NCI-H2107 treated with DMSO at 0.1 percent for 48 hours (cell line): Measurements from ENCODE around the gene TSNAX.
"Not testable (repeated sequence)": the region's sequence is repeated elsewhere in the genome, so short reads cannot be mapped to it uniquely, and the experiment has no call there.

Experiments used
- DNase-seq: peaks from one replicate; lab custom pipeline; 2025; ENCODE audit not compliant: unreplicated experiment; lab: John Stamatoyannopoulos, UW

Gene TSNAX, protein sequence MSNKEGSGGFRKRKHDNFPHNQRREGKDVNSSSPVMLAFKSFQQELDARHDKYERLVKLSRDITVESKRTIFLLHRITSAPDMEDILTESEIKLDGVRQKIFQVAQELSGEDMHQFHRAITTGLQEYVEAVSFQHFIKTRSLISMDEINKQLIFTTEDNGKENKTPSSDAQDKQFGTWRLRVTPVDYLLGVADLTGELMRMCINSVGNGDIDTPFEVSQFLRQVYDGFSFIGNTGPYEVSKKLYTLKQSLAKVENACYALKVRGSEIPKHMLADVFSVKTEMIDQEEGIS

DNA sequence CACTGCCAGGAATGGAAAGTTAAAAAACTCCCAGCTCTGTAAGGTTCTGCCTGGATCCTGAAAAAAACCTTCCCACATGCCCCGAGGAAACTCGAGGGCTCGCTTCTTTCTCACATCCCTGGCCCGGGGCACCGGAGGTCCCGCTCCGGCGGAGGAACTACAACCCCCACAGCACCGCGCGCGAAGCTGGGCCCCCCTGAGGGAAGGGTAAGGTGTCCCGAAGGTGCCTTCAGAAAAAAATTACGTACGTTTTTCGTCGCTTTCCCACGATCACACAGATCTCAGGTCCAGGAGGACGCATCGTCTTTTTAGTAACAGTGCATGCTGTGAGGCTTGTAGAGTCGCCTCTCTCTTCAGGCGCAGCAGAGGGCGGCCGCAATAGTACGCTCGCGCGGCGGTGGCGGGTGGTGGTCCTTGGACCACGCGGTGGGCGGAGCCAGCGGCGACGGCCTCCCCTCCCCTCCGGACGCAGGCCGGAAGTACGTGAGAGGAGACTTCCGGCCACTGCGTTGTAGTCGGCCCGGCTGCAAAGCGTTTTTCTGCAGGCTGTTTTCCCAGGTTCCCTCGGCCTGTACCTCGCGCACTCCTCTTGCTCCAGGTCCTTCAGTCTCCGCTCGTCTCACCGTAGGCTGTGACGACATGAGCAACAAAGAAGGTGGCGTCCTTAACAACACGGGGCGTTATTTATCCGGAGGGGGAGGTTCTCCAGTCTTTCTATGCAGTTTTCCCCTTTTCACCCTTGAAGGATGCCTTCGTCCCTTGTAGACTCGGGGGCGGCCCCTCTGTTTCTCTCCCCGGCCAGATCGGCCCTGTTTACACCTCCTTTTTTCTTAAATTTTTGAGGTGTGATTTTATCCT, at the start of gene TSNAX:
Gene TSNAX (plus strand): TSS at position 498 of the 858 bp plus-strand sequence. CDS start 142 bp downstream, at position 640.
- DNase-seq: peak; percentile 80

DNA sequence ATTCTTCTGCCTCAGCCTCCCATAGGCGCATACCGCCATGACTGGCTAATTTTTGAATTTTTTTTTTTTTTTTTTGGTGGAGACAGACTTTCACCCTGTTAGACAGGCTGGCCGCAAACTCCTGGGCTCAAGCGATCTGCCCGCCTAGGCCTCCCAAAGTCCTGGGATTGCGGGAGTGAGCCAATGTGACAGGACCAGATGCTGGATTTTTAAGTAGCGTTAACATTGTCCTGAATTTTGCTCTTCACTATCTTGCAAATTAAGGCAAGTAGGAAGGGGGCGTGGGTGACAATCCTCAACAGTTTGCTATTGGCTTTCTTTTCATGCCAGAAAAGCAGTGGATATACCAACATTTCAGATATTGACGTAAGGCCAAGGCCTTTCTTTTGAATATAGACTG, 49.7 kb upstream of the TSNAX start:
- DNase-seq: no peak

DNA sequence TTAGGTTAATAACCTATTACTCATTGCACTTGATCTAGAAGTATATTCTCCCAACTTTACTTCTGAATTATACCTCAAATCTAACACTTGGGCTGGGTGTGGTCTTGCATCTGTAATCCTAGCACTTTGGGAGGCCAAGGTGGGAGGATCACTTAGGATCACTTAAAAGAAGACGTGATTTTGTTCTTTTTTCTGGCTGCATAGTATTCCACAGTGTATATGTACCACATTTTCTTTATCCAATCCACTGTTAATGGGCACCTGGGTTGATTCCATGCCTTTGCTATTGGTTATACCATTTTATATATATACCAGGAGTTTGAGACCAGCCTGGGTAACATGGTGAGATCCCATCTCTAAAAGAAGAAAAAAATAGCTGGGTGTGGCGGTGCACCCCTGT, 48.5 kb upstream of the TSNAX start:
- no peak for DNase-seq

DNA sequence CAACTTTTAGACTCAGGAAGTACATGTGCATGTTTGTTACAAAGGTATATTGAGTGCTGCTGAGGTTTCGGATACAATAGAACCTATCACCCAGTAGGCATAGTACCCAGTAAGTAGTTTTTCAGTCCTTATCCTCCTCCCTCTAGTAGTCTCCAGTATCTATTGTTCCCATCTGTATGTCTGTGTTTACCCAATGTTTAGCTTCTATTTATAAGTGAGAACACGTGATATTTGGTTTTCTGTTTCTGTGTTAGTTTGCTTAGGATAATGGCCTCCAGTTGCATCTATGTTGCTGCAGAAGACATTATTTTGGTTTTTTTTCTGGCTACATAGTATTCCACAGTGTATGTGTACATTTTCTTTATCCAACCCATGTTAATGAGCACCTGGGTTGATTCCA, 47.2 kb upstream of the TSNAX start:
- no peak for DNase-seq

DNA sequence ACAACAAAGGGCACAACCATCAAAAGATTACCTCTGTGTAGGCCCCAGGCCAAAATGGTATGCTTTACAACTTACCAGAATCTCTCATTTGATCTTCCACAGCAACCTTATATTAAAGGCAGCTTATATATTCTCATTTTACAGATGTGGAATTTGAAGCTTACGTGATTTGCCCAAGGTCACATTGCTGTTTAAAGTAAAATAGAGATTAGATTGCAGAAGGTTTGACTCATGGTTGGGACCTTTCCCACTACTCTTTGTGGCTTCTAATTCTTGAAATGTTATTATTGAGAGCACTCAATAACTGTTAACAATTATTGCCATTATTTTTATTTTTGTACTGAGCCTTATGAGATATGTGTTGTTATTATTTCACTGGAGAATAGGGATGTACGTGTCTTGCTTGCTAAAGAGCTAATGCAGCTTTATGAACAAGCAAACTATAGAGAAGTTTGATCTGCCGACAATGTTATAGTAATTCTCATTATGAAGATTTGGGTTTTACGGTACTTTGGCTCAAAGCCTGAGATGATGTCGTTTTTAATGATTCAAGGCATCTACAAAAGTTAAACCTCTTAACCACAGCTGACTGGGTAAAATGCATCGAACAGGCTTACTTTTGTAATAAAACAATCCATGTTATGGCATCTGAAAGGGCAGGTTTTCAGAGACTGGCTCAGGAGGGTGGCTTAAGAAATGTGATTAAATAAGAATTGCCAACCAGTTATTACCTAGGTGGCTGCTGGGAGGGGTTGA, 43.3 kb upstream of the TSNAX start:
- DNase-seq: no peak

DNA sequence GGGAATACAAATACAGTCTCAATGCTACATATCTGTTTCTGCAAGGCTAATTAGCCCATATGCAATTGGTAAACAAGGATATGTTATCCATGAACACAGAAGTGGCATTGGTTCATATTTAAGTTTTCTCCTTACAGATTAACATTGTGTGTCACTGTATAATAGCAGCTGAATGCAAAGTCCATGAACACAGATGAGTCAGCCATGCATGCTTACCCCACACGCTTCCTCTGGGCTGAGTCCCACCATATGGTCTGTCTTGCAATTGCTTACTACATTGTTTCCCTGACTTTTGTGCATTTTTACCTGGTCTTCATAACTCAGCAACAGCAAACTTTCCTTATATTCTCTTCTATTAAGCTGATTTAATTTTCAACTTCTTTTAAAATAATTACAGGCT, 41.5 kb upstream of the TSNAX start:
- no peak for DNase-seq

DNA sequence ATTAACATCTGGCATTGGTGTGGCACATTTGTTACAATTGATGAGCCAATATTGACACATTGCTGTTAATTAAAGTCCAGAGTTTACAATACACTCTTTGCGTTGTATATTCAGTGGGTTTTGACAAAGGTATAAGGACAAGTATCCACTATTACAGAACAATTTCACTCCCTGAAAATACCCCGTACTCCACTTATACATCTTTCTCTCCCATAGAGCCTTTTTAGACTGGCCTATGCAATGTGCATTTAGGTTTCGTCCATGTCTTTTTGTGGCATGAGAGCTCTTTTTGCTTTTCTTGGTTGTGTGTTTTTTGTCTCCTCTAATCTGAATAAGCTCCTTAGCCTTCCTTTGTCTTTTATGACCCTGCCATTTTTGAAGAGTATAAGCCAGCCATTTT, 40.6 kb upstream of the TSNAX start:
- no peak for DNase-seq

DNA sequence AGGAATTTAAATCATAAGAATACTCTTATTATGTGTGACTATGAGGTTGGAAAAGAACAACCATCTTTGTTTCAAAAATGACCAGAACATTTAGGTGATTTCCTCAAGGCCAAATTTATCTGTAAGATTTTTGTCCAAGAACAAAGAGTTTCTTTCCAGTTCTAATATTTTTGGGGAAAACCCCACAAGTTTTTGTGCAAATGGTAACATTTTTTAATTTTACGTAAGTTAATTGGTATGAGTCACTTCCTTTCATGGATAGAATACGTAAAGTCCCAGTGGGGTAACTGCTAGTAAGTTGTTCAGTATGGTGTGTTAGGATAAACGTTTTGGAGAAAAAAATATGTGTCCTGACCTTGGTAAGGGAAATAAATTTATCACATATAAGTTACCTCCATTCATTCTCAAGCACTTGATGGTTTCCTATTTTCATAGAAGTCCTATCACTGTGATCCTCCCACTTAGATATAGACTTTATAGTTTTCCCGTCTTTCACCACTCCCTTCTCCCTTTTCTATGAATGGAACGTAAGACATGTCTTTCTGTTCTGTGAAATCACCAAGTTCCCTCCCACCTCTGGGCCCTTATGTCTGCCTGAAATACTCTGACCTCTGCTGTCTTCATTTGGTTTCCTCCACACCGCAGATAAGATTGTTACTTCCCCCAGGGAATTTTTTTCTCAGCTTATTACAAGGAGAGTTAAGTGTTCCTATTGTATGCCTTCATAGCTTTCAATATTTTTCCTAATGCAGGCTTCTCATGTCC, 34.9 kb upstream of the TSNAX start:
- no peak for DNase-seq

DNA sequence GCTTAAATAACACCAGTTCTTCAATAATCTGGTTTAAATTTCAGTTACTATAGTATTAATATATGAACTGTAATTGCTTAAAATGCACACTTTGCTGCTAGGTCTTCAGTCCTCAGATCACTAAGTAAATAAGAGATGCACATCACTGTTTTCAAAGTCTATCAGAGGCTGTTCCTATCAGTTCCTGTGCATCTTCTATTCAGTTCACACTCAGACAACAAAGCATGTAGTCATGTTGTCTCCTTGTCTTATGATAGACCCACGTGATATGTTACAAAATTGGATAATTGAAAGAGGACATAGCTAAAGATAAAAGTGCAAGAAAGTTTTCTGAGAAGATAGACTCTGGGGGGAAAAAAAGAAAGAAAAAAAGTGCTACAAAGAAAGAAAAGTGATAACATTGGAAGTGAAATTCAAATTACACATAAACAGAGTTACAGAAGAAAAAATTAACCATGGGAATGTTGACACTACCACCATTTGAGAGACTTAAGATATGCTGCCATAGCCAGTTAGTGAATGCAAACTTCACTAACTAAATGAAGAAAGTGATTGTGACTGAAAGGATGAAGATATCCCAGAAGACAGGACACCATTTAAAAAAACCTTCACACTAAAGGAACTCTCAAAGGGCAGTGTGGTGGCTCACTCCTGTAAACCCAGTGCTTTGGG, 33.9 kb upstream of the TSNAX start:
- DNase-seq: no peak

DNA sequence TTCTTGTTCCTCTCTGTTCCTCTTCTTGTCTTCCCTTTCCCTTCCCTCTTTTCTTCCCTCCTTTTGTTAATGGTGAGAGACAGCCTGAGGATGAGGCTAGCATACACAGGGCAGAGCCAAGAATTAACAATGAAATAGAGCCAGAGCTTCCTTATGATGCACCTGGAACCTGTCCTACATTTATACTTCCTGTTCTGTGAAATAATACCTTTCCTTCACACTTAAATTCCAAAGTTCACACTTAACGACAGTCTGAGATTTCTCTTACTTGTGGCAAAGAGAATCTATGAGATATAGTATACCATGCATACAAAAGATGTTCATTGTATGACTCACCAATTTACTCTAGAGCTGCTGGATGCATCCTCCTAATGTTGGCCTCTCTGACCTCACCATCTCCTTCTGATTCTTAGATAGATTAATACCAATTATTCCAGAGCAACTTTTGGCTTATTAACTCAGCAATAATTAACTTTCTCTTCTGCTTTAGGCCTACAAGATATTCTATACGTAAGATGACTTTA, 30.8 kb upstream of the TSNAX start:
- DNase-seq: no peak

DNA sequence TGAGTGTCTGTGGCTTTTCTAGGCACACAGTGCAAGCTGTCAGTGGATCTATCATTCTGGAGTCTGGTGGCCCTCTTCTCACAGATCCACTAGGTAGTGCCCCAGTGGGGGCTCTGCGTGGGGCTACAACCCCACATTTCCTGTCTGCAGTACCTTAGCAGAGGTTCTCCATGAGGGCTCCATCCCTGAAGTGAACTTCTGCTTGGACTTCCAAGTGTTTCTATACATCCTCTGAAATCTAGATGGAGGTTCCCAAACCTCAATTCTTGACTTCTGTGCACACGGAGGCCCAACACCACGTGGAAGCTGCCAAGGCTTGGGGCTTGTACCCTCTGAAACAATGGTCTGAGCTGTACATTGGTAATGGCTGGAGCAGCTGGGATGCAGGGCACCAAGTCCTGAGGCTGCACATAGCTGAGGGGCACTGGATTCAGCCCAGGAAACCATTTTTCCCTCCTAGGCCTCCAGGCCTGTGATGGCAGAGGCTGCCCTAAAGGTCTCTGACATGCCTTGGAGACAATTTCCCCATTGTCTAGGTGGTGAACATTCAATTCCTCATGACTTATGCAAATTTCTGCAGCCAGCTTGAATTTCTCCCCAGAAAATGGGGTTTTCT, 29.2 kb upstream of the TSNAX start:
- no peak for DNase-seq

DNA sequence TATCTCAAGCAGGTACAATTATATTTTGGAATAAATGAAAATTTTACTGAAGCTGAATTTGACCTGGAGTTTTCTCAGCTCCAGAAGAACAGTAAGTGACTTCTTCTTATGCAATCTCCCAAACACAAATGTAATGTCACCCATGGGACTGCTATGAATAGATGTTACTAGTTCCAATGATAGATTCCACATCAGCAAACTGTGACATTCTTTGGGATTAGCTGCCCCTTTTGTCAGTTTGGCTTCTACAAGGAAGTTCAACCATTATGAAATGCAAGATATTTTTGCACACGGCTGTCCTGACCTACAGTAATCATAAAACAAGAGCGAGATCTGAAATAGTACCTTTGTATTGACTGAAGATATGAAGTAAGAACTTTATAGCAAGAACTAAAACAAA, 27.8 kb upstream of the TSNAX start:
- no peak for DNase-seq

DNA sequence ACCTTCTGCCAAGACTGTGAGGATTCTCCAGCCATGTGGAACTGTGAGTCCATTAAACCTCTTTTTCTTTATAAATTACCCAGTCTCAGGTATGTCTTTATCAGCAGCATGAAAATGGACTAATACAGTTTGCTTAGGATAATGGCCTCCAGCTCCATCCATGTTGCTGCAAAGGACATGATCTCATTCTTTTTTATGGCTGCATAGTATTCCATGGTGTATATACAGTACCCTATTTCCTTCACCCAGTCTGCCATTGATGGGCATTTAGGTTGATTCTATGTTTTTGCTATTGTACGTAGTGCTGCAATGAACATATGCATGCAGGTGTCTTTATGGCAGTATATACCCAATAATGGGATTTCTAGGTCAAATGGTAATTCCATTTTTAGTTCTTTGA, 25.3 kb upstream of the TSNAX start:
- DNase-seq: not testable (repeated sequence)

DNA sequence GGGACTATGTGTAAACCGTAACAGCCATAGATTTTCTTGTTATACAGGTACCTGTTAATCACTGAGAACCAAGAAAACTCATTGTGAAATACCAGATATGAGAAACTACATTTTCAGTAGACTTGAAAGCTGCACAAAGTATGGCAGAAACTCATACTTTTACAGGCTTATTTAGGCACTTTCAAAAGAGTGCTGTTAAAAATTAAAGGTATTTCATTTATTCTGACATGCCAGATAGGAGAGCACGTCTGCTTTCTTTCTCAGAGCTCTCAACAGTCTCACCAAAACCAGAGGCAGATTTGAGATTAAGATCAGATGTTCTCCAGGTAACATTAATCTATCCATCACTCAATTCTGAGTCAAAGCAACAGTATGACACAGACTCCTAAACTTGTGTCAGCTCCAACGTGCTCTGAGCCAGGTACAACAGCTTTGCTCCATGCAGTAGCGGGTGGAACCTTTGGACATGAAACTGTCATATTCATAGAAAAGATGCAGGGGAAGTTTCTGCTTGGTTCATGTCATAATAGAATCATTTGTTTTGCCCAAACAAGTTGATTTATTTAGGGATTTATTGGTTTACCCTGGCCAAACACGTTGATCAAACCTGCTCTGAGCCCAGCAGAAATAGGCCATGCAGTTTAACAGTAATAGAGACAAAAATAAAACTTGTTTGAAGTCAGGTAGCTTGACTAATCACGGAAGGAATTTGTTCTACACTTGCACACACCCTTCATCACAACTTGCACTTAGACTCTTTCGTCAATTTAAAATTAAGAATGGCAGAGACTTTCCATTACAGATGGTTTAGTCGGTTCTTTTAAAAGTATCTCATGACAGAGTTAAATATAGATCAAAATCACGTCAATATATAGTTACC, 20.8 kb upstream of the TSNAX start:
- DNase-seq: no peak

DNA sequence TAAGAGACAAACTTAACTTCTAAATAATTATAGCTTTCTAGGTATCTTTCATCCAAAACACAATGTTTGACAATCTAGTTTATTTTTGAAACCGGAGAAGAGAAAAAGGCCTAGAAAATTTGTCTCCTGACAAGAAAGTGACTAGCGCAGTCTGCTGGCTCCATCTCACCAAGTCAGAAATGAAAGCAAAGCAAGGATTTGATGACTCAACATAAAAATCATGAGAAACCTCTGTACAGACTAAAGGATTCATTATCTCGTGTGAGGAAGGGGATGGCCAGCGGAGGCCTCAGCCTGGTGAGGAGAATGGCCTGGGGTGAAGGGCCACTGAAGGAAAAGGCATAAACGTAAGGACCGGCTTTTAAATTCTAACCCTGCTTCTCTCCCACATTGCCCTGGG, 20.0 kb upstream of the TSNAX start:
- DNase-seq: no peak

DNA sequence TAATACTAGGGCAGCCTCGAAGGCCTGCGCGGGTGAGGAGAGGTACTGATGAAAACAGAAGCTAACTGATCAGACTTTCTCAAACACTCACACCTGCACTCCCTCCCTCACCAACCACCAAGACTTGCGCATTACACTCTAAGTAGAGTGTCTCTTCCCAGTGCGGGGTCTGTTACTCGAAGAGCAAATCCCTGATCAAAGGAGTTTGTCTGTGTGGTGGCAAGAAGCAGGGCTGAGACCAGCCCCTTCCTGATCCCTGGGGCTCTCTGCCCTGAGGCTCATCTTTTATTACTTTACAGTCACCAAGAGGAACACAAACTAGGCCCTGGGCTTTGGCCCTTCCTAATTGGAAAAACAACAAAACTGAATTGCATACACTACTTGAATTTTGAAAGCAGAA, 19.5 kb upstream of the TSNAX start:
- no peak for DNase-seq

DNA sequence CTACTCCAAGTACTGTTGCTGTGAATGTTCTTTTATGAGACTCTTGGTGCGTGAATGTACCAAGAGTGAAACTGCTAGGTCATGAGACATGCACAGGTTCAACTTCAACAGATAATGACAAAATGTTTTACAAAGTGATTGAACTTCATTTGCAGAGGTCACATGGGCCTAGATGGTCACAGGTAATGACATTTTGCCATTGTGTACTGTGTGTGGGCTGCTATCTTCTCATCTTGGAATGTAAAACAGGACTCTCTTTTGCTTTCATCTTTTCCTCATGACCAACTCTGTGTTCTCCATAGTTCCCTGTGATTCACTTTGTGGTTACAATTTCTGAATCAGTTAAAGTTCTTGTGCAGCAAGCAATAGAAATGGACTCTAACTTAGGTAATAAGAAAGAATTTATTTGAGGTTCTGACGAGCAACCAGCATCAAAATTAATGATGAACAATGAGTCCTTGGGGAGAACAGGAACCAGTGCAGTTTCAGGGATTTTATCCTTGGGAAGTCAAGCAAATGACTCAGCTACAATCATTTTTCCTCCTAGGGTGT, 16.2 kb upstream of the TSNAX start:
- DNase-seq: no peak

DNA sequence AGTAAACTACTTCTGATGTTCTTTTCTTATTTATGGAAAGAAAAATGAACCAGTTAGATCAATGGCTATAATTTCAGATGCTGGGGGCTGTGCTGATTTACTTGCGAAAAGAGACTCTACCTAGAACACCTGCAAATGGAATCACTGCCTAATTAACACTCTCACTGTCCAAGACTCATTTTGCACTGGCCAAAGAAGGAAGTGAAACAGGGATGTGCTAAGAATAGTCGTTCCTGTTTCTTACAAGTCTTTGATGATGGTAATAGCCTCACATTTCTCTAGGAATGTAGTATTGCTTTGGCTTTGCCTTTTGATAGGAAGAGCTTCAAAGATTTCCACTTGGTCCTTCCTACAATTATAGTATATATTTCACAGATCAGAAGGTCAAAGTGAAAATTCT, 12.7 kb upstream of the TSNAX start:
- DNase-seq: no peak

DNA sequence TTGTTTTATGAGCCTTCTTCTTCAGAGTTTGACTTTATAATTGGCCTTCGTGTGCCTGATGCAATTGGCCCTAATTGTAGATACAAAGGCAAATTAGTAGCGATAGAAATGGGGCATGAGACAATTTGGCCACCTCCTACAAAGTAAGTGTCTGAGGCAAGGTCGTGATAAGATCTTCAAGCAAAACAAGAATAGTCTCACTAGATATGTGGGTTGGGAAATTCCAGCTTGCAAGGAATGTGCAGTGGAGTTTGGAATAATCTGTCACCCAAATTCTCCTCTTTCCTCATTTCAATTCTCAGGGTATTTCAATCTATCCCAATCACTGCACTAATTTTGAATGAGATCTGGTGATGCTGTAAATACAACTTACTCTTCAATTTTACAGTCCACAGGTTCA, 11.4 kb upstream of the TSNAX start:
- no peak for DNase-seq
